Measurements from ENCODE around the gene GRID1.

Gene GRID1

GRCh38 chr10:86206240-86206579 is 160.4 kb downstream of the GRID1 start:
- TF ChIP-seq FOXP2 (optimal IDR thresholded peaks at IDR 0.05; ENCODE audit: control extremely low read depth, extremely low read length, insufficient read depth), result no peak
- no peak for TF ChIP-seq EZH2 (IDR thresholded peaks at IDR 0.05)
- no peak for TF ChIP-seq POLR2AphosphoS5 (IDR thresholded peaks at IDR 0.05; ENCODE audit: borderline replicate concordance, low read depth, low read length)
- H3K4me3 ChIP-seq, result no peak overlapping the region
- H3K27ac ChIP-seq, result no peak overlapping the region
- no peaks in the 10 kb centered on the region for H3K9me3 ChIP-seq (ENCODE audit: low read depth, low read length)
- DNase-seq (ENCODE audit: low read depth, low spot score), result no peak
- H3K9ac ChIP-seq (ENCODE audit: insufficient read length), result no peak overlapping the region
- H3K36me3 ChIP-seq (ENCODE audit: insufficient read depth, low read length), result no peaks in the 10 kb centered on the region

GRCh38 chr10:86205306-86206239 is 161.0 kb downstream of the GRID1 start:
- Histone ChIP-seq H3K9ac (ENCODE audit: insufficient read length) (no peak overlapping the region), H3K9me3 (ENCODE audit: low read depth, low read length) (no peaks in the 10 kb centered on the region)
- TF ChIP-seq FOXP2 (optimal IDR thresholded peaks at IDR 0.05; ENCODE audit: control extremely low read depth, extremely low read length, insufficient read depth), result no peak
- no peak for TF ChIP-seq EZH2 (IDR thresholded peaks at IDR 0.05)
- TF ChIP-seq POLR2AphosphoS5 (IDR thresholded peaks at IDR 0.05; ENCODE audit: borderline replicate concordance, low read depth, low read length), result no peak

GRCh38 chr10:86204421-86205305 is 161.9 kb downstream of the GRID1 start:
- no peak for DNase-seq (ENCODE audit: low read depth, low spot score)
- TF ChIP-seq POLR2AphosphoS5 (IDR thresholded peaks at IDR 0.05; ENCODE audit: borderline replicate concordance, low read depth, low read length) (no peak), EZH2 (IDR thresholded peaks at IDR 0.05) (no peak), FOXP2 (optimal IDR thresholded peaks at IDR 0.05; ENCODE audit: control extremely low read depth, extremely low read length, insufficient read depth) (no peak)
- Histone ChIP-seq H3K9ac (ENCODE audit: insufficient read length) (no peak overlapping the region), H3K9me3 (ENCODE audit: low read depth, low read length) (no peaks in the 10 kb centered on the region), H3K27ac (no peak overlapping the region), H3K36me3 (ENCODE audit: insufficient read depth, low read length) (no peaks in the 10 kb centered on the region), H3K4me3 (no peak overlapping the region)

More at GRCh38 chr10:86205306-86206239, 161.0 kb downstream of the GRID1 start:
- H3K4me3 ChIP-seq, result no peak overlapping the region
- no peaks in the 10 kb centered on the region for H3K36me3 ChIP-seq (ENCODE audit: insufficient read depth, low read length)
- no peak overlapping the region for H3K27ac ChIP-seq
- no peak for DNase-seq (ENCODE audit: low read depth, low spot score)

- no peak overlapping the region for H3K27ac ChIP-seq
- H3K4me3 ChIP-seq, result no peak overlapping the region
- H3K36me3 ChIP-seq (ENCODE audit: insufficient read depth, low read length), result no peaks in the 10 kb centered on the region
- TF ChIP-seq EZH2 (IDR thresholded peaks at IDR 0.05), result no peak
- no peak for TF ChIP-seq POLR2AphosphoS5 (IDR thresholded peaks at IDR 0.05; ENCODE audit: borderline replicate concordance, low read depth, low read length)
- no peak for TF ChIP-seq FOXP2 (optimal IDR thresholded peaks at IDR 0.05; ENCODE audit: control extremely low read depth, extremely low read length, insufficient read depth)
- H3K9ac ChIP-seq (ENCODE audit: insufficient read length), result no peak overlapping the region
- DNase-seq (ENCODE audit: low read depth, low spot score), result no peak
- no peaks in the 10 kb centered on the region for H3K9me3 ChIP-seq (ENCODE audit: low read depth, low read length)
These were observed 163.3 kb downstream of the GRID1 start for GRCh38 chr10:86203162-86203905.

GRCh38 chr10:86202226-86202735 is 164.3 kb downstream of the GRID1 start:
- Histone ChIP-seq H3K4me3 (no peak overlapping the region), H3K36me3 (ENCODE audit: insufficient read depth, low read length) (no peaks in the 10 kb centered on the region), H3K27ac (no peak overlapping the region), H3K9me3 (ENCODE audit: low read depth, low read length) (no peaks in the 10 kb centered on the region), H3K9ac (ENCODE audit: insufficient read length) (no peak overlapping the region)
- no peak for DNase-seq (ENCODE audit: low read depth, low spot score)
- TF ChIP-seq FOXP2 (optimal IDR thresholded peaks at IDR 0.05; ENCODE audit: control extremely low read depth, extremely low read length, insufficient read depth) (no peak), EZH2 (IDR thresholded peaks at IDR 0.05) (no peak)

- H3K36me3 ChIP-seq (ENCODE audit: insufficient read depth, low read length), result no peaks in the 10 kb centered on the region
- TF ChIP-seq POLR2AphosphoS5 (IDR thresholded peaks at IDR 0.05; ENCODE audit: borderline replicate concordance, low read depth, low read length), result no peak
- no peak for TF ChIP-seq FOXP2 (optimal IDR thresholded peaks at IDR 0.05; ENCODE audit: control extremely low read depth, extremely low read length, insufficient read depth)
- no peak for TF ChIP-seq EZH2 (IDR thresholded peaks at IDR 0.05)
- no peak overlapping the region for H3K27ac ChIP-seq
- no peaks in the 10 kb centered on the region for H3K9me3 ChIP-seq (ENCODE audit: low read depth, low read length)
- DNase-seq (ENCODE audit: low read depth, low spot score), result no peak
- no peak overlapping the region for H3K4me3 ChIP-seq
- no peak overlapping the region for H3K9ac ChIP-seq (ENCODE audit: insufficient read length)
These were observed 165.7 kb downstream of the GRID1 start for GRCh38 chr10:86200867-86201266.

GRCh38 chr10:86200269-86200668 is 166.3 kb downstream of the GRID1 start:
- H3K27ac ChIP-seq, result no peak overlapping the region

More at GRCh38 chr10:86200269-86200668, 166.3 kb downstream of the GRID1 start:
- H3K9me3 ChIP-seq (ENCODE audit: low read depth, low read length), result no peaks in the 10 kb centered on the region
- no peaks in the 10 kb centered on the region for H3K36me3 ChIP-seq (ENCODE audit: insufficient read depth, low read length)
- no peak overlapping the region for H3K4me3 ChIP-seq
- TF ChIP-seq FOXP2 (optimal IDR thresholded peaks at IDR 0.05; ENCODE audit: control extremely low read depth, extremely low read length, insufficient read depth) (no peak), EZH2 (IDR thresholded peaks at IDR 0.05) (no peak), POLR2AphosphoS5 (IDR thresholded peaks at IDR 0.05; ENCODE audit: borderline replicate concordance, low read depth, low read length) (no peak)
- DNase-seq (ENCODE audit: low read depth, low spot score), result no peak
- H3K9ac ChIP-seq (ENCODE audit: insufficient read length), result no peak overlapping the region
